Peyer's patch (tissue), 4 donors: ENCODE data around the gene PCBP3. TPM values are rescaled to one million over a fixed set of nuclear protein-coding genes. Genes with fewer than 3 reads are reported as not detected.

Experiments
- DNase-seq, 3 donors: peaks; one replicate each; pipeline ENCODE4 v3.0.0-alpha.2; 2017 to 2019
- H3K27ac ChIP-seq, 4 donors: fragments of 200-600 bp; sonication (generic); one replicate each; pipeline ENCODE4 v1.5.1; 2016 to 2019
- H3K27me3 ChIP-seq, 2 donors: fragments of 200-600 bp; sonication (generic); one replicate each; pipeline ENCODE4 v1.5.1; 2019
- H3K36me3 ChIP-seq, 3 donors: fragments of 200-600 bp; sonication (generic); one replicate each; pipeline ENCODE4 v1.5.1; 2016 to 2019
- H3K4me1 ChIP-seq, 4 donors: fragments of 200-600 bp; sonication (generic); one replicate each; pipeline ENCODE4 v1.5.1; 2016 to 2019
- H3K4me3 ChIP-seq, 4 donors: fragments of 200-600 bp; sonication (generic); 1 replicate in 3 of 4; 2 replicates in 1 of 4; pipeline ENCODE4 v1.5.1; 2016 to 2019; ENCODE audit warnings: mild to moderate bottlenecking in 1 of 4
- H3K9me3 ChIP-seq, 4 donors: fragments of 200-600 bp; sonication (generic); one replicate each; pipeline ENCODE4 v1.5.1; 2016 to 2019; ENCODE audit warnings: mild to moderate bottlenecking in 1 of 4
- CTCF ChIP-seq, 6 experiments: fragments of 450-650 bp in 4 of 6; fragments of 200-600 bp in 2 of 6; sonication (generic) in 1 of 6; IDR thresholded peaks; one replicate each; pipeline ENCODE4 v1.5.1; 2017 to 2019; ENCODE audit warnings: antibody characterized with exemption in 6 of 6, mild to moderate bottlenecking in 3 of 6, moderate library complexity in 1 of 6
- POLR2A ChIP-seq, 2 donors: fragments of 450-650 bp; IDR thresholded peaks; one replicate each; pipeline ENCODE4 v1.5.1; 2017; ENCODE audit warnings: antibody characterized with exemption in 2 of 2, mild to moderate bottlenecking in 2 of 2, moderate library complexity in 2 of 2
- total RNA-seq, 4 donors: library from RNA; depleted of rRNA; stranded (reverse); fragments of >200 nt; gene quantifications; one replicate each; pipeline ENCODE4 v1.1.0, GENCODE V29; 2016

Gene PCBP3
- total RNA-seq, 4 donors from 2014 or later, result 1.1 to 6.0 (median 4.4) TPM; not detected in 1

GRCh38 chr21:45637883-45638282, 5.6 kb upstream of the PCBP3 start:
- Histone ChIP-seq H3K36me3 (no peaks in the 10 kb centered on the region), H3K4me3 (no peak overlapping the region), H3K27me3 (no peaks in the 10 kb centered on the region), H3K9me3 (no peaks in the 10 kb centered on the region), H3K4me1 (peaks cover 0 to 7% (median 6%) of the 10 kb centered on the region in 4 donors), H3K27ac (no peak overlapping the region)
- DNase-seq, result no peak
- TF ChIP-seq POLR2A (IDR thresholded peaks at IDR 0.05) (no peak), CTCF (IDR thresholded peaks at IDR 0.05) (no peak)

- Histone ChIP-seq H3K4me3 (no peak overlapping the region), H3K4me1 (peaks cover 0 to 7% (median 6%) of the 10 kb centered on the region in 4 donors), H3K36me3 (no peaks in the 10 kb centered on the region), H3K9me3 (peaks cover 0 to 4% (median 0%) of the 10 kb centered on the region in 4 donors), H3K27ac (no peak overlapping the region), H3K27me3 (no peaks in the 10 kb centered on the region)
- no peak for DNase-seq
- TF ChIP-seq CTCF (IDR thresholded peaks at IDR 0.05), result no peak
- no peak for TF ChIP-seq POLR2A (IDR thresholded peaks at IDR 0.05)
Measured at GRCh38 chr21:45638707-45639106, 4.8 kb upstream of the PCBP3 start.

- DNase-seq, result peak in 1 of 3 donors; percentile 45
- Histone ChIP-seq H3K36me3 (no peaks in the 10 kb centered on the region), H3K27me3 (no peaks in the 10 kb centered on the region), H3K4me1 (peaks cover 0 to 12% (median 9%) of the 10 kb centered on the region in 4 donors), H3K27ac (peak overlapping the region in 1 of 4 donors; percentile 84), H3K9me3 (peaks cover 0 to 4% (median 0%) of the 10 kb centered on the region in 4 donors), H3K4me3 (no peak overlapping the region)
- TF ChIP-seq POLR2A (IDR thresholded peaks at IDR 0.05), result no peak
- no peak for TF ChIP-seq CTCF (IDR thresholded peaks at IDR 0.05)
Measured at GRCh38 chr21:45639206-45640000, 4.1 kb upstream of the PCBP3 start.

- Histone ChIP-seq H3K27ac (peak overlapping the region; percentile 72 to 84 (median 78)), H3K4me3 (no peak overlapping the region), H3K27me3 (no peaks in the 10 kb centered on the region), H3K9me3 (peaks cover 0 to 4% (median 0%) of the 10 kb centered on the region in 4 donors), H3K36me3 (no peaks in the 10 kb centered on the region), H3K4me1 (peaks cover 0 to 13% (median 10%) of the 10 kb centered on the region in 4 donors)
- TF ChIP-seq CTCF (IDR thresholded peaks at IDR 0.05), result no peak
- TF ChIP-seq POLR2A (IDR thresholded peaks at IDR 0.05), result no peak
- peak in 1 of 3 donors; percentile 48 for DNase-seq
Measured at GRCh38 chr21:45640001-45640887, 3.3 kb upstream of the PCBP3 start.

GRCh38 chr21:45640888-45641479, 2.5 kb upstream of the PCBP3 start:
- no peak overlapping the region for H3K4me3 ChIP-seq
- H3K36me3 ChIP-seq, result no peaks in the 10 kb centered on the region
- peak overlapping the region; percentile 72 to 84 (median 78) for H3K27ac ChIP-seq
- peak in 2 of 6 experiments; percentile 6 to 12 for TF ChIP-seq CTCF (IDR thresholded peaks at IDR 0.05)
- TF ChIP-seq POLR2A (IDR thresholded peaks at IDR 0.05), result no peak
- H3K9me3 ChIP-seq, result peaks cover 0 to 4% (median 0%) of the 10 kb centered on the region in 4 donors
- peaks cover 0 to 13% (median 10%) of the 10 kb centered on the region in 4 donors for H3K4me1 ChIP-seq
- H3K27me3 ChIP-seq, result no peaks in the 10 kb centered on the region
- DNase-seq, result peak; percentile 37 to 73 (median 59)
